ENCODE data around the gene PPP2R5C. TPM values are rescaled to one million over a fixed set of nuclear protein-coding genes. Genes with fewer than 3 reads are reported as not detected.

PPP2R5C gene
- polyA plus RNA-seq, 1 donor from 2014 or later, result 111 TPM

GRCh38 chr14:101812071-101812470, 50.6 kb downstream of the PPP2R5C start:
- no peaks in the 10 kb centered on the region for H3K9me3 ChIP-seq (ENCODE audit: low read length)
- H3K4me3 ChIP-seq (ENCODE audit: low read length), result peak overlapping the region; percentile 76
- H3K27me3 ChIP-seq (ENCODE audit: insufficient read depth, low read depth, low read length), result no peaks in the 10 kb centered on the region
- H3K36me3 ChIP-seq (ENCODE audit: insufficient read depth, low read length), result no peaks in the 10 kb centered on the region
- H3K79me2 ChIP-seq (replicated peaks; ENCODE audit: insufficient read depth, low read length), result peaks cover 54% of the 10 kb centered on the region
- no peak overlapping the region for H3K9ac ChIP-seq (ENCODE audit: low read length)
- peaks cover 3% of the 10 kb centered on the region for H3F3A ChIP-seq (ENCODE audit: insufficient read depth, low read length, poor library complexity, severe bottlenecking)
- H4K20me1 ChIP-seq (ENCODE audit: insufficient read depth), result peaks cover 15% of the 10 kb centered on the region
- H3K27ac ChIP-seq (ENCODE audit: low read length), result no peak overlapping the region
- H2AFZ ChIP-seq (ENCODE audit: low read depth, low read length), result no peak overlapping the region
- H3K9me2 ChIP-seq (ENCODE audit: insufficient read depth, low read length), result no peaks in the 10 kb centered on the region
- no peak for TF ChIP-seq EZH2 (IDR thresholded peaks at IDR 0.05; ENCODE audit: borderline replicate concordance, insufficient read depth, low read length, poor library complexity, severe bottlenecking)
- TF ChIP-seq RAD21 (conservative IDR thresholded peaks at IDR 0.05), result no peak
- no peak for TF ChIP-seq TAF1 (IDR thresholded peaks at IDR 0.05; ENCODE audit: low read depth)
- no peak for TF ChIP-seq EP300 (conservative IDR thresholded peaks at IDR 0.05; ENCODE audit: poor library complexity, severe bottlenecking)
- TF ChIP-seq POLR2AphosphoS5 (IDR thresholded peaks at IDR 0.05), result no peak
- TF ChIP-seq MXI1 (conservative IDR thresholded peaks at IDR 0.05; ENCODE audit: poor library complexity, severe bottlenecking), result no peak
- TF ChIP-seq CTCF (IDR thresholded peaks at IDR 0.05; ENCODE audit: poor library complexity, severe bottlenecking), result no peak
- TF ChIP-seq SMC3 (conservative IDR thresholded peaks at IDR 0.05; ENCODE audit: poor library complexity), result no peak
- TF ChIP-seq REST (IDR thresholded peaks at IDR 0.05; ENCODE audit: borderline replicate concordance), result no peak
- peak overlapping the region; percentile 96 for H3K4me2 ChIP-seq (ENCODE audit: low read length)

DNA sequence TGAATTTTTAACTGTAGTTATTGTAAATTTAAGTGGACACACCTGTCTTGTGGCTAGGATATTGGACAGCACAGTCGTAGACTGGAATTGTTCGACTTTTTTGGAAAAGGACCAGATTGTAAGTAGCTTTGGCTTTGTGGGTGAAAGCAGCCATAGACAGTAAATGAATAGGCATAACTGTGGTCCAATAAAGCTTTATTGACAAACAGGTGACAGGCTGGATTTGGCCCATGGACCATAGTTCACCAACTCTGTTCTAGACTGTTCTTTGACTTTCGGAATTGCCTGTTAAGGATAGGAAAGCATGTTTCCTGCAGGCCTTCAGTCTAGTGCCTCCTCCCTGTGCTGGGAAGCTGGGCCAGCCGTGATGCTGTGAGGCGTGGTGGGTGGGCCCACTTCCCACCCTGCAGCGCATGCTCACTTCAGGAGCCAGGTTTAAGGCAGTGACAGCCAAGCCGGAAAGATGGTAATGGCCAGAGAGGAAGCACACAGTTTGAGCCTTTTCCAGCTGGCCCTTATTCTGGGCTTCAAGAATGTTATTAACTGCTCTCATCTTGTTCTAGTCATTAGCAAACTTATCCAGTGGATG, 51.8 kb downstream of the PPP2R5C start:
- no peaks in the 10 kb centered on the region for H3K36me3 ChIP-seq (ENCODE audit: insufficient read depth, low read length)
- no peak overlapping the region for H2AFZ ChIP-seq (ENCODE audit: low read depth, low read length)
- peaks cover 64% of the 10 kb centered on the region for H3K79me2 ChIP-seq (replicated peaks; ENCODE audit: insufficient read depth, low read length)
- peaks cover 15% of the 10 kb centered on the region for H4K20me1 ChIP-seq (ENCODE audit: insufficient read depth)
- H3K27me3 ChIP-seq (ENCODE audit: insufficient read depth, low read depth, low read length), result no peaks in the 10 kb centered on the region
- no peak overlapping the region for H3K27ac ChIP-seq (ENCODE audit: low read length)
- H3K9me2 ChIP-seq (ENCODE audit: insufficient read depth, low read length), result no peaks in the 10 kb centered on the region
- no peak for TF ChIP-seq CTCF (IDR thresholded peaks at IDR 0.05; ENCODE audit: poor library complexity, severe bottlenecking)
- no peak for TF ChIP-seq POLR2AphosphoS5 (IDR thresholded peaks at IDR 0.05)
- TF ChIP-seq RAD21 (conservative IDR thresholded peaks at IDR 0.05), result no peak
- TF ChIP-seq TAF1 (IDR thresholded peaks at IDR 0.05; ENCODE audit: low read depth), result no peak
- no peak for TF ChIP-seq REST (IDR thresholded peaks at IDR 0.05; ENCODE audit: borderline replicate concordance)
- TF ChIP-seq EZH2 (IDR thresholded peaks at IDR 0.05; ENCODE audit: borderline replicate concordance, insufficient read depth, low read length, poor library complexity, severe bottlenecking), result no peak
- TF ChIP-seq SMC3 (conservative IDR thresholded peaks at IDR 0.05; ENCODE audit: poor library complexity), result no peak
- TF ChIP-seq MXI1 (conservative IDR thresholded peaks at IDR 0.05; ENCODE audit: poor library complexity, severe bottlenecking), result no peak
- no peak for TF ChIP-seq EP300 (conservative IDR thresholded peaks at IDR 0.05; ENCODE audit: poor library complexity, severe bottlenecking)
- H3K9me3 ChIP-seq (ENCODE audit: low read length), result no peaks in the 10 kb centered on the region
- no peak overlapping the region for H3K4me2 ChIP-seq (ENCODE audit: low read length)
- H3K9ac ChIP-seq (ENCODE audit: low read length), result no peak overlapping the region
- peaks cover 3% of the 10 kb centered on the region for H3F3A ChIP-seq (ENCODE audit: insufficient read depth, low read length, poor library complexity, severe bottlenecking)
- H3K4me3 ChIP-seq (ENCODE audit: low read length), result peak overlapping the region; percentile 76
